ENCODE data around the gene BUD31.
"Not testable (repeated sequence)": the region's sequence is repeated elsewhere in the genome, so short reads cannot be mapped to it uniquely, and the experiment has no call there.

BUD31 gene

GRCh38 chr7:99408379-99409191 lies at the start of gene BUD31, which contains the start of gene PDAP1:
Gene BUD31, plus strand, starts transcription at chr7:99408969. Its CDS starts 2,124 bp downstream, at chr7:99411093.
Gene PDAP1, minus strand, starts transcription at chr7:99408597. Its CDS starts 49 bp downstream, at chr7:99408548.
- DNase-seq (ENCODE audit: low read depth), result peak; percentile 89

- DNase-seq (ENCODE audit: low read depth), result no peak
Observed at GRCh38 chr7:99359465-99360154, 49.2 kb upstream of the BUD31 start.

- DNase-seq (ENCODE audit: low read depth), result no peak
Observed at GRCh38 chr7:99362801-99363200, 46.0 kb upstream of the BUD31 start.

GRCh38 chr7:99363286-99363685 lies 45.5 kb upstream of the BUD31 start:
- no peak for DNase-seq (ENCODE audit: low read depth)

- DNase-seq (ENCODE audit: low read depth), result peak; percentile 54
Observed at GRCh38 chr7:99365318-99366141, 43.2 kb upstream of the BUD31 start.

- no peak for DNase-seq (ENCODE audit: low read depth)
Observed at GRCh38 chr7:99366646-99367045, 42.1 kb upstream of the BUD31 start.

GRCh38 chr7:99368750-99369389 lies 39.9 kb upstream of the BUD31 start:
- DNase-seq (ENCODE audit: low read depth), result no peak

- no peak for DNase-seq (ENCODE audit: low read depth)
Observed at GRCh38 chr7:99369767-99370391, 38.9 kb upstream of the BUD31 start.

- DNase-seq (ENCODE audit: low read depth), result no peak
Observed at GRCh38 chr7:99371376-99371920, 37.3 kb upstream of the BUD31 start.

- no peak for DNase-seq (ENCODE audit: low read depth)
Observed at GRCh38 chr7:99372275-99373090, 36.3 kb upstream of the BUD31 start.

GRCh38 chr7:99373091-99374066 lies 35.4 kb upstream of the BUD31 start:
- DNase-seq (ENCODE audit: low read depth), result no peak

GRCh38 chr7:99374111-99375064 lies 34.4 kb upstream of the BUD31 start, which contains the start of gene ARPC1B:
Gene ARPC1B, plus strand, starts transcription at chr7:99374730. Its CDS starts 10,985 bp downstream, at chr7:99385715.
- DNase-seq (ENCODE audit: low read depth), result peak; percentile 71

GRCh38 chr7:99375070-99375807 lies 33.5 kb upstream of the BUD31 start:
- no peak for DNase-seq (ENCODE audit: low read depth)

- no peak for DNase-seq (ENCODE audit: low read depth)
Observed at GRCh38 chr7:99379043-99379577, 29.7 kb upstream of the BUD31 start.

- DNase-seq (ENCODE audit: low read depth), result not testable (repeated sequence)
Observed at GRCh38 chr7:99379693-99380031, 29.1 kb upstream of the BUD31 start.

- no peak for DNase-seq (ENCODE audit: low read depth)
Observed at GRCh38 chr7:99380032-99380822, 28.5 kb upstream of the BUD31 start.

Measured in stimulated activated CD8-positive, alpha-beta memory T cell treated with anti-CD3 and anti-CD28 coated beads, Interleukin-12 subunit alpha, Interleukin-12 subunit beta, amount 100 ng/mL, for 1 hour (primary cell).